GM21717 (cell line): ENCODE measurements around the gene RASSF4.
A peak's percentile ranks its signal among the peaks of the same experiment; 100 is the strongest.

ENCODE experiments used
- ATAC-seq: cut with Tn5 transposase; IDR thresholded peaks from one replicate; pipeline ENCODE4 v1.9.1; 2021; ENCODE audit warnings: mild to moderate bottlenecking, moderate library complexity; ENCODE audit not compliant: unreplicated experiment

RASSF4 gene

GRCh38 chr10:44961931-44962750 is 2.5 kb downstream of the RASSF4 start:
- no peak for ATAC-seq

- ATAC-seq, result no peak
Measured at GRCh38 chr10:44962870-44963738, 3.5 kb downstream of the RASSF4 start.

GRCh38 chr10:44963772-44964633 is 4.4 kb downstream of the RASSF4 start:
- no peak for ATAC-seq

- ATAC-seq, result no peak
Measured at GRCh38 chr10:44965104-44965503, 5.5 kb downstream of the RASSF4 start.

GRCh38 chr10:44965651-44966097 is 6.1 kb downstream of the RASSF4 start:
- ATAC-seq, result peak; percentile 26

- ATAC-seq, result peak; percentile 28
Measured at GRCh38 chr10:44966129-44966815, 6.7 kb downstream of the RASSF4 start.

- ATAC-seq, result no peak
Measured at GRCh38 chr10:44966816-44967509, 7.4 kb downstream of the RASSF4 start.

GRCh38 chr10:44967616-44968015 is 8.0 kb downstream of the RASSF4 start:
- ATAC-seq, result no peak

GRCh38 chr10:44968091-44968490 is 8.5 kb downstream of the RASSF4 start:
- no peak for ATAC-seq

- ATAC-seq, result no peak
Measured at GRCh38 chr10:44968500-44969400, 9.1 kb downstream of the RASSF4 start.

GRCh38 chr10:44969854-44970253 is 10.3 kb downstream of the RASSF4 start:
- no peak for ATAC-seq

- no peak for ATAC-seq
Measured at GRCh38 chr10:44970812-44971395, 11.3 kb downstream of the RASSF4 start.

GRCh38 chr10:44971434-44971833 is 11.8 kb downstream of the RASSF4 start:
- ATAC-seq, result no peak

- no peak for ATAC-seq
Measured at GRCh38 chr10:44971935-44972757, 12.5 kb downstream of the RASSF4 start.

- no peak for ATAC-seq
Measured at GRCh38 chr10:44972874-44973306, 13.3 kb downstream of the RASSF4 start.

- ATAC-seq, result no peak
Measured at GRCh38 chr10:44973323-44974081, 13.9 kb downstream of the RASSF4 start.
